Amniotic epithelial cell (primary cell): ENCODE measurements around the gene MPHOSPH9.
A peak's percentile ranks its signal among the peaks of the same experiment; 100 is the strongest.

Experiments used
- DNase-seq: peaks from one replicate; pipeline ENCODE4 v3.0.0-alpha.2; 2010; ENCODE audit warnings: low read depth

The MPHOSPH9 gene

GRCh38 chr12:123149501-123150274 is 83.3 kb downstream of the MPHOSPH9 start:
- DNase-seq, result peak; percentile 50

GRCh38 chr12:123149088-123149487 is 83.9 kb downstream of the MPHOSPH9 start:
- peak; percentile 30 for DNase-seq

- DNase-seq, result no peak
Observed at GRCh38 chr12:123148655-123149054, 84.3 kb downstream of the MPHOSPH9 start.

GRCh38 chr12:123148223-123148622 is 84.7 kb downstream of the MPHOSPH9 start:
- no peak for DNase-seq

- no peak for DNase-seq
Observed at GRCh38 chr12:123145211-123145610, 87.7 kb downstream of the MPHOSPH9 start.

GRCh38 chr12:123143736-123144461 is 89.0 kb downstream of the MPHOSPH9 start:
- no peak for DNase-seq

GRCh38 chr12:123142921-123143735 is 89.8 kb downstream of the MPHOSPH9 start:
- DNase-seq, result no peak

GRCh38 chr12:123142518-123142840 is 90.5 kb downstream of the MPHOSPH9 start:
- DNase-seq, result no peak

- DNase-seq, result peak; percentile 78
Observed at GRCh38 chr12:123141615-123142517, 91.1 kb downstream of the MPHOSPH9 start.

GRCh38 chr12:123140676-123141614 is 92.0 kb downstream of the MPHOSPH9 start:
- no peak for DNase-seq

- DNase-seq, result peak; percentile 61
Observed at GRCh38 chr12:123139926-123140675, 92.8 kb downstream of the MPHOSPH9 start.

- no peak for DNase-seq
Observed at GRCh38 chr12:123135688-123136087, 97.3 kb downstream of the MPHOSPH9 start.

- no peak for DNase-seq
Observed at GRCh38 chr12:123134826-123135225, 98.1 kb downstream of the MPHOSPH9 start.

GRCh38 chr12:123134271-123134671 is 98.7 kb downstream of the MPHOSPH9 start:
- DNase-seq, result no peak

GRCh38 chr12:123133701-123134100 is 99.2 kb downstream of the MPHOSPH9 start:
- DNase-seq, result no peak

- no peak for DNase-seq
Observed at GRCh38 chr12:123132951-123133619, 99.9 kb downstream of the MPHOSPH9 start.

- no peak for DNase-seq
Observed at GRCh38 chr12:123131879-123132402, 101.0 kb downstream of the MPHOSPH9 start.

GRCh38 chr12:123131291-123131832 is 101.6 kb downstream of the MPHOSPH9 start:
- peak; percentile 32 for DNase-seq

- no peak for DNase-seq
Observed at GRCh38 chr12:123129621-123130020, 103.3 kb downstream of the MPHOSPH9 start.
